CD4-positive, alpha-beta T cell treated with Interleukin-17A for 4 hours (primary cell): ENCODE data around the gene AUTS2.
A peak's percentile ranks its signal among the peaks of the same experiment; 100 is the strongest.

ENCODE experiments used
- DNase-seq: peaks from one replicate; pipeline ENCODE4 v3.0.0-alpha.2; 2020; ENCODE audit warnings: mixed read lengths

Gene AUTS2

DNA sequence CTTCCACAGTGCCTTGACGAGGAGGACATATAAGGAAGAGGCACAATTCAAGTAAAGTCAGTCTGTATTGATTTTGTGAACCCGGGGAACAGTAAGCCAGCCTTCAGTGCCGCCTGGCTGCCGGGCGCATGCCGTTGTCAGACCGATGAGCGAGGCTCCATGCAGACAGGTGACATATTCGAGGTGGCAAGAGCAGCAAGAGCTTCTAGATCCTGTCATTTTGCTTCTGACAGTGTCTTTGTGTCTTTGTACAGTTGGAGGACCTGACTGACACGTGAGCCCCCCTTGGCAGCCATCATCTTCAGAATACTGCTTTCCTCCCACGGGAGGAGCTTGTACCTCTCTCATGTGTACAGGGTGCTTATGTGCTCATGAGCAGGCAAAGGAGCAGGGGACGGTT, 1146.2 kb downstream of the AUTS2 start:
- DNase-seq = no peak

- DNase-seq = no peak
Observed at GRCh38 chr7:70749831-70750230, 1151.6 kb downstream of the AUTS2 start.

GRCh38 chr7:70751895-70752294, 1153.6 kb downstream of the AUTS2 start:
- DNase-seq = no peak

- DNase-seq = no peak
Observed at GRCh38 chr7:70752794-70753241, 1154.5 kb downstream of the AUTS2 start.

- no peak for DNase-seq
Observed at GRCh38 chr7:70756789-70757188, 1158.5 kb downstream of the AUTS2 start.

DNA sequence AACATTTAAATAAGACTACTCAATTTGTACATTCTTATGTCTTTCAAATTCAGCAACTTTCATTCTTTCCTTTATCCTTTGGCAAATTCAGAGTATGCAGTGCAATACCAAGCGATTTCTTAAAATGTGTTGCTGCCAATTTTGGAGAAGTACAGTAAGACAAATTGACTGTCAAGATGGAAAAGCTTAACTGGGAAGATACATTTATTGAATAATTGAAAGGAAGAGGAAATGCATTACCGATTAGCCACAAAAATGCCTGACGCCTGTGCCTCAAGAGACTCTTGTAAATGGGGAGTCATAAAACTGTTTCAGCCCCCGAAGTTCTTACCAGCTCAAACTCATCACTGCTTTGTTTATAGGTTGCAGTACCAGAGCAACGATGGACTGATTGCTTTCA, 1160.4 kb downstream of the AUTS2 start:
- DNase-seq = no peak

- DNase-seq = no peak
Observed at GRCh38 chr7:70759674-70760073, 1161.4 kb downstream of the AUTS2 start.

DNA sequence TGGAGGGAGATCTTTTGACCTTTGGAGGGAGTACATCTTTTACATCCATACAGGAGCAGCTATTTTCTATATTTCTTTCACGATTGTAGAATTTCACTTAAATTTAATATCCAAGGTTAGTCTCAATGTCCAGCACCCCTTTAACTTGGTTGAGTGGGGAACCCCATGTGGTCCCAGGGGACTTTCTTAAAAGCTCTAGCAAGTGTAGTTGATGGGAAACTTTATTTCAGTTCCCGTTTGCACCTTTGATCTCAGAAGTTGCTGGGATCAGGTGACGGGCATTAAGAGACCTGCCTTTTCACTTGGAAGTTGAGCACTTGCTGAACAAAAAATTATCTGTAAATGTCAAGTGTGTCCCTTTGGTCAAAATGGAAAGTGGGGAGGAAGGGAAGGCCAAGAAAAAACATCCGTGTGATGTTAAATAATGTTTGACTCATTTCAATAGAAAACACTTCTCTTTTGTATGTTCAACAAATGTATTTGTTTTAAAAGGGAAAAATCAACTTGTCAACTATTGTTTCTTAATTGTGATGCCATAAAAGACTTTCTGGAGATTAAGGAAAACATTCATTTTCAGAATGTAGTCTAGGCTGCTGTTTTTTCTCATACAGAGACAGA, 1163.5 kb downstream of the AUTS2 start:
- DNase-seq = no peak

GRCh38 chr7:70762696-70763095, 1164.4 kb downstream of the AUTS2 start:
- peak; percentile 4 for DNase-seq

DNA sequence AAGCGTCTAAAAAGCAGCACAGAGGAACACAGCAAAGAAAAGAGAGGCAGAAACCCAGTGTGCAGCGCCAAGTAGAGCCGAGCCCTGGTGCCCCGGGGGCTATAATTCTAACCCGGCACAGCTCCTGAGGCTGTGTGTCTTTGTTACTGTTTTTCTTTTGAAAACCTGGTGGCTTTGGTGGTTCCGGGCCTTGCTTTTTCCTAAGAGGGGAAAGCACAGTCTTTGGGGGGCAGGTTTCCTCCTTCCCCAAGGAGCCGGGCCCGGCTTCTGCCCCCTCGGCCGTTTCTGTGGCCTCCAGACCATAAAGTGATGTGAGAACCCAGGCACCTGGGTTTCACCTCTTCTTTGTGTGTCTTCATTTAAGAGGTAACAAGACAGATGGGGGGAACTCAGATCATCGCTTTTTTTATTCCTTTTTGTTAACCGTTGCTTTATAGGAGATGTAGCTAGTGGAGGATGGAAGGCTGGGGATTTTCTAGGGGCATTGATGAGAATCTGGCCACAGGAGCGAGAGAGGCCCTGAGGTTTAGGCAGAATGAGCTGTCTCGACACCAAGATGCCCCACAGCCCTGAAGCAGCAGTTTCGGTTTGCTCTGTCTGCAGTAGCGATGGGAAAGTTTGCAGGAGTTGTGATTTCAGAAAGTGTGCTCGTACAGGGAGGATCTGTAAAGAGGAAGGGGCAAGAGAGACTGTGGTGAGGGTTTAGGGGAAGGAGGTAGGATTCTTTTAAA, 1165.9 kb downstream of the AUTS2 start:
- peak; percentile 20 for DNase-seq

DNA sequence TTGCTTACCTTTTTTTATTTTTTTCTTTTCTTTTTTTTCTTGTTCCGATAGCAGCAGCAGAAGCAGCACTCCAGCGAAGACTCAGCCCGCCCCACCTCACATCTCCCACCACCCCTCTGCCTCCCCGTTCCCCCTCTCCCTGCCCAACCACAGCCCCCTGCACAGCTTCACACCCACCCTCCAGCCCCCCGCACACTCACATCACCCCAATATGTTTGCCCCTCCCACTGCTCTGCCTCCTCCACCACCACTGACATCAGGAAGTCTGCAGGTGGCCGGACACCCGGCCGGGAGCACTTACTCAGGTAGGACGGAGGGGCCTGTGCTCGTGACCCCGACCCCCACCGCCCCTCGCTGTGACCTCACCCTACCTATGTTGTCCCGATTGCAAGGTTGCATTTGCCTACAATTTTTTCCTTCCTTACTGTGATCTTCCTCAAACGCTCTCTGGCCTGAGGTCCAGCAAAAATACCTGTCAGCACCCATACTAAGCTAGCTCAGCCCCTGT, 1166.5 kb downstream of the AUTS2 start:
- no peak for DNase-seq

GRCh38 chr7:70765651-70766050, 1167.4 kb downstream of the AUTS2 start:
- DNase-seq = no peak

DNA sequence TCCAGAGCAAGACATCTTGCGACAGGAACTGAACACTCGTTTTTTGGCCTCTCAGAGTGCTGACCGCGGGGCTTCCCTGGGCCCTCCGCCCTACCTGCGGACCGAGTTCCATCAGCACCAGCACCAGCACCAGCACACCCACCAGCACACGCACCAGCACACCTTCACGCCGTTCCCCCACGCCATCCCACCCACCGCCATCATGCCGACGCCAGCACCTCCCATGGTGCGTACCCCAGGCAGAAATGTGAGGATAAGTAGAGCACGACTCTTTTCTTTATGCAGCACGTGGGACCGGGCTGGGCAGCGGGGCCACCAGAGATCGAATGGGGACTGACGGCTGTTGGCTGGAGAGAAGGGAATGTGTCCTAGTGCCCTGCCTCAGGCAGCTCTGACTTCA, 1167.8 kb downstream of the AUTS2 start:
- DNase-seq = no peak

DNA sequence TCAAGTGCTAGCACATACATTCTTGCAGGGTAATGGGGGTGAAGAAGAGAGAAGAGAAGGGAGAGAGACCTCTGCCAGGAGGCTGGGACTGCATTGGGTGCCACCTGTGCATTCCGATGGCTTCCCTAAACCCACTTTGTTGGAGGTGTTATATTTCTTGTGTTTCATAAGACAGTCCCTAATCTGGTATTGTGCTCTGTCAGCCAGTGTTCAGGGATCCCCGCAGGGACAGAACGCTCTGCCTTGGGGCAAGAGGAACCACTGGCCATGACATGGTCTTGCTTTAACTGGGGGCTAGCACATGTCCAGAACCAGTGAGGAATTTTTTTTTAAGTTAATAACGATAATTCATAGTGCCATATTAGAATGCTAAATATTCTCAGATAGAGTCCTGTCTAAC, 1168.4 kb downstream of the AUTS2 start:
- no peak for DNase-seq

- DNase-seq = no peak
Observed at GRCh38 chr7:70770154-70770553, 1171.9 kb downstream of the AUTS2 start.

DNA sequence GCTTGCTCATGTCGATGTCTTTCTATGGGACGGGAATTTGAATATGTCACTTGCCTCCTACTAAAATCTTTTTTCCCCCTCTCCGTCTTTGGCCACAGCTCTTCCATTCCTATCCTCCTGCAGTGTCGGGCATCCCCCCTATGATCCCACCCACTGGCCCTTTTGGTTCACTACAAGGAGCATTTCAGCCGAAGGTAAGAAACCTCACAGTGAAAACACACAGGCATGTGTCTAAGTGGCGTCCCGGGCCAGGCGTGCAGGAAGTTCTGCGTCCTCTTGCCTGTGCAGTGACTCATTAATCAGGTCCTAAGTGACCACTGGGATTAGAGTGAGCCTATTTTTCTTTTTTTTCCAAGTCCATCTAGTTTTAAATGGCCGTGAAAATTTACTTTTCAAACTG, 1173.2 kb downstream of the AUTS2 start:
- no peak for DNase-seq

DNA sequence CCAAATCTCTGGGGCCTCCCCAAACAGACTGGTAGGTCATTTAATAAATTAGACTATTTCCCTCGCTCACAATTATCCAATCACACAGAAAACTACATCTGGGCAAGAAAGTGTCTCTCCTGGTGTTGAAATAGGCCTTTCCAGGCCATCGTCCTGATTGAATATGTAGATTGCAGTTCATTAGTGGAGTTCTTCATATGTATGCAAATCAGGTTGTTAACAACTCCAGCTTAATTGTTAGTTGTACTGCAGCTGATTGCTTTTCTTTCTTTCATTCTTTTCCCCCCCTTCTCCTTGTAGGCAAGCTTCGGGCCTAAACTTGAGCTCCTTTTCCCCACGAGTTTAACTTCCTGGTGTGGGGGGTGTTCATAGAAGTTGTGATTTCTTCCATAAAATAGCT, 1174.6 kb downstream of the AUTS2 start:
- no peak for DNase-seq

DNA sequence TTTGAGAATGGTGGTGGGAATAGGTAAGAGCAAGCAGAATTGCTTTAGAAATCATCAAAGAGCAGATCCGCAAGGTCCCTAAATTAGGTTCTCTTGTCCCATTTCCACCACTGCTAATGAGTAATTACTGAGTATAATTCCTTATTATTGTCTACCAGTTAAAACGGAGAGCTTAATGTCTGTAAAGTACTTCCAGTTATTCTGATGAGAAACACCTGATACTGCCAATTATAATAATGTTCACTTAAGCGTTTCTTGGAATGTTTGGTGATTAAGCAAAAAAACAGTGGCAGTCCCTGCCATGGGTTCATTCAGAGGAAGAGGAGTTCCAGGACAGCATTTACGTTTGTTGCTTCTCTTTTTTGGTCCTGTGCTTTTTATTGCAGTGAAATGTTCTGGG, 1175.1 kb downstream of the AUTS2 start:
- no peak for DNase-seq

DNA sequence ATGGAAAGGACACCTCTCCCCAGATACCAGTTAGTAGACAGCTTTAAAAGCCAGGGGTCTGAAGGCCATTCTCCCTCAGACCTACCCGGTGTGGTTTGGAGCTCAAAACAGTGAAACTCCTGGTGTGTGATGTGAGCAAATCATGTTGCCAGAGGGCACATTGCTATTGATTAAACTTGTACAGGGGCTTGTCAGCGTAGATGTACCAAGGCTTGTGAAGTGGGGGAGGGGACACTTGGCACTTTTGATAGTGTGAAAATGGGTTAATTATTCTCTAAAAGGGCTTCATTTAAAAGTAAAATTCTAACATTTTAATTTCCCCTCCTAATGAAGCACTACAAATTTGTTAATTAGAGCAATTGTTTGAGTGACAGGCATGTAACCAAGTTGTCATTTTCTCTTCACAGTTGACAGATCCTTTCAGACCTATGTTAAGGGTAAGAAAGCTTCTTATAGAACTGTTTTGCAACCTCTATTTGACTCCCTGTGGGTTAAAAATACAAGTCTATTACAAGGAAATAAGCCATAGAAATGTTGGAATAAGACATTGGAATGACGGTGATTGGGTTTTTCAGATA, 1176.8 kb downstream of the AUTS2 start:
- no peak for DNase-seq

GRCh38 chr7:70775570-70776156, 1177.4 kb downstream of the AUTS2 start:
- DNase-seq = no peak

DNA sequence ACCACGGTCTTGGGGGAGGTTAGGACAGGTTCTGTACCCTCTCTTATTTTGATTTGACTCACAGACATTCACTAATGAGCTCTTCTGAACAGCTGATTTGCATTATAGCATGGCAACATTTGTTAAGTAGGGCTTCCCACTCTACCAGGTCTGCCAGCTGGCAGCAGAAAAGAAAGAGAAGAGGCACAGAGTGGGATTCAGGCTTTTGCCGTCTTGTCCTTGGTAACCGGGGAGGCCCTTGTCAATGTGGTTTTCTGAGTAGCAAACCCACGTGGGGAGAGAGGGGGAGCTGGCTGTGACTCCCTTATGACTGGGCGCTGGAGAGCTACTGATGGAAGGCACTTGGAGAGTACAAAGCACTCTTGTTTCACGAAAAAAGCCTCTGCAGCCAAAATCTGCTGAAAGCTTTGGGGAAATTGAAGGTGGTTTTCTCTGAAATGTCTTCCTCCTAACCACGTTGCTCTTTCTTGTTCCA, 1178.4 kb downstream of the AUTS2 start:
- DNase-seq = peak; percentile 41

- no peak for DNase-seq
Observed at GRCh38 chr7:70777251-70777650, 1179.0 kb downstream of the AUTS2 start.

- no peak for DNase-seq
Observed at GRCh38 chr7:70778585-70778984, 1180.3 kb downstream of the AUTS2 start.

GRCh38 chr7:70779321-70779720, 1181.0 kb downstream of the AUTS2 start:
- DNase-seq = peak; percentile 26
